AG08395 (cell line): ENCODE results near the gene EVI5.
"Not testable (repeated sequence)": the region's sequence is repeated elsewhere in the genome, so short reads cannot be mapped to it uniquely, and the experiment has no call there.

ENCODE experiments used
- DNase-seq: peaks from one replicate; pipeline ENCODE4 v3.0.0; 2012; ENCODE audit warnings: mixed read lengths, low spot score

Gene EVI5

GRCh38 chr1:92747735-92748134 is 37.2 kb downstream of the EVI5 start:
- DNase-seq = peak; percentile 34

- DNase-seq = not testable (repeated sequence)
Observed at GRCh38 chr1:92746255-92746654, 38.7 kb downstream of the EVI5 start.

GRCh38 chr1:92743221-92743620 is 41.7 kb downstream of the EVI5 start:
- DNase-seq = no peak

DNA sequence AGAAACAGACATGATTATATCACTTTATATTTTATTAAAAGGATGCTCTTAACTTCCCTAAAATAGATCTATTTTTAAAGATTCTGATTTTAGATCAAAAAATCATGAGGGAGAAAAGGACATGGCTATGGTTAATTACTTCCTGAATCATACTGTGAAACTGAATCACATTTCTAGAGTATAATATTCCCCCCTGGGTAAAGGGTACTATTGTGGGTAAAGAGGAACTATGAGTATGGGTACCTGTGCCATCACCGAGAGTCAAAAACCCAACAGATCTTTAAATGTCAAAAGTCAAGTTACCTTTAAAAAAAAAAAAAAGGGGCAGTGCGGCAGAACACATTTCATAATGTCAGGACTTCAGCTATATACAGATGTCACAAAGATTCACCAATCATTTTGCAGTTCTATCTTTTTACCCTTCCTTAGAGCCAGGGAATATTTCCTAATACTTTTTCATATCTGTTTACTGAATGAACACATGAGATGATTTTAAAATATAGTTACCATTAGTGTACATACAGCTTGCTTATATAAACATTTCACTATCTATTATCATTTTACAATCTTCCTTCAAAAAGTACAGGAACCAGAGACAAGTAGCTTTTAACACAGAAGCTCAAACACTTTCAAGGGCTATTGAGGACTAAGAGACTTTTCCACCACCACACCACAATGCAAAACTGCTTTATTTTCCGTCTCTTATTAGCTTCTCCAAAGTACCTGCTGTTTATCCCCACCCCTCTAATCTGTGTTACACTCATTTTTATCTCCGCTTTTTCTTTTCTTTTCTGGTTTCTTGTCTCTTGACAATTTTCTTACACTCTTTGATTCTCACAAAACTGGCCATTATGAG is 45.0 kb downstream of the EVI5 start:
- no peak for DNase-seq

DNA sequence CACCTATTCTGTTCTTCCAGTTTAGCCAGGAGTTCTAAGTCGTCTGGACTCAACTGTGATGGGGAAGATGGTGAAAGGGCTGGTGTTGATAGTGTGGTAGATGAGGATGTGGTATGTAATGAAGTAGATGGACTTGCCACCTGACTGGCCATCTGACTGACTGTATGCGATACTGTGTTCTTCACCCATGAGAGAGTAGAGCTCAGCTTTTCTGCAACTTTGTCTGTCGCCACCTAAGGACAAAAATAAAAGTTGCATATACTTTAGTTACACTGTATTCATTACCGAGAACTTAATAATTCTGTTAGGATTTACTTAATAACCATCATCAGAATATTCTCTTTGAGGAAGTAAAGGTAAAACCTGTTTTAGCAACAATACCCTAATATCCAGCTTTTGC is 48.5 kb downstream of the EVI5 start:
- no peak for DNase-seq

- no peak for DNase-seq
Observed at GRCh38 chr1:92730476-92730875, 54.4 kb downstream of the EVI5 start.

GRCh38 chr1:92728697-92729096 is 56.2 kb downstream of the EVI5 start:
- no peak for DNase-seq

DNA sequence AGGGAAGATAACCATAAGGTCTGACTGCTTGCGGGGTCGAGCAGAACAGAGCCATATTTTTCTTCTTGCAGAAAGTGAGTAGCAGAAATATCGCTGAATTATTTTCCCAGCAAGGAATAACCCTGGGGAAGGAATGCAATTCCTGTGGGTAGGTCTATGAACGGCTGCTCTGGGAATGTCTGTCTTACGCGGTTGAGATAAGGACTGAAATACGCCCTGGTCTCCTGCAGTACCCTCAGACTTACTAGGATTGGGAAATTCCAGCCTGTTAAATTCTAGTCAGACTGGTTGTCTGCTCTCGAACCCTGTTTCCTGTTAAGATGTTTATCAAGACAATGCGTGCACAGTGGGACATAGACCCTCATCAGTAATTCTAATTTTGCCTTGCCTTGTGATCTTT is 61.2 kb downstream of the EVI5 start:
- not testable (repeated sequence) for DNase-seq

- DNase-seq = no peak
Observed at GRCh38 chr1:92721886-92722285, 63.0 kb downstream of the EVI5 start.

GRCh38 chr1:92721157-92721556 is 63.8 kb downstream of the EVI5 start:
- DNase-seq = not testable (repeated sequence)

- DNase-seq = not testable (repeated sequence)
Observed at GRCh38 chr1:92715476-92715951, 69.4 kb downstream of the EVI5 start.

- no peak for DNase-seq
Observed at GRCh38 chr1:92713939-92714338, 71.0 kb downstream of the EVI5 start.

DNA sequence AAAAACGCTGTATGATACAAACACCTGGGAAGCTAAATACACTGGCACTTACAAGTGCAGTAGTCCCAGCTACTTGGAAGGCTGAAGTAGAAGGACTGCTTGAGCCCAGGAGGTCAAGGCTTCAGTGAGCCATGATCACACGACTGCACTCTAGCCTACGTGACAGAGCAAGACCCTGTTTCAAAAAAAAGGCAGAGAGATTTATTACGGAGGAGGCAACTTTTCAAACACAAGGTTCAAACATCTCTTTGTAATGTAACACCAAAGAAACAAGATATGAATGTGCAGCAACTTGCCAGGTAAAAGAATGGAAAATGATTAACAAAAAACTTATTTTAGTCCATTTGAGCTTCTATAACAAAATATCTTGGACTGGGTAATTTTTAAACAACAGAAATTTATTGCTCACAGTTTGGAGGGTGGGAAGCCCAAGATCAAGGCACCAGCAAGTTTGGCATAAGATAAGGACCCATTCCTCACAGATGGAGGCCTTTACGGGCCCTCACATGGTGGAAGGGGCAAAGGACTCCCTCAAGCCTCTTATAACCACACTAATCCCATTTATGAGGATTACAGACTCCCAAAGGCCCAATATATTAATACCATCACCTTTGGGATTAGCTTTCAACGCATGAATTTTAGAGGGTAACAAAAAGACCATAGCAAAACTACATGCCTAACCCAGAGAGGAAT is 73.3 kb downstream of the EVI5 start:
- no peak for DNase-seq

- DNase-seq = peak; percentile 28
Observed at GRCh38 chr1:92709738-92710137, 75.2 kb downstream of the EVI5 start.

- DNase-seq = no peak
Observed at GRCh38 chr1:92708368-92708950, 76.4 kb downstream of the EVI5 start.

- no peak for DNase-seq
Observed at GRCh38 chr1:92707709-92708108, 77.2 kb downstream of the EVI5 start.

DNA sequence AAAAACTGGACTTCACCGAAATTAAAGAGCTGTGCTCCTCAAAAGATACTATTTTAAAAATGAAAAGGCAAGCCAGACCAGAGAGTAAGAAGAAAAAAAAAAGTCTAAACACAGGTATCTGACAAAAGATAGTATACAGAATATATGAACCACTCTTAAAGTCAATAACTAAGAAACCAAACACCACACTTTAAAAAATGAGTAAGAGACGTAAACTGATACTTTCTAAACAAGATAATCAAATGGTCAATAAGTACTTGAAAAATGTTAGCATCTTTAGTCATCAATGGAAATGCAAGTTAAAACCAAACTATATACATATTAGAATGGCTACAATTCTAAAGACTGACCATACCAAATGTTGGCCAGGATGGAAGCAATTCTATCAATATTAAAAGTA is 77.6 kb downstream of the EVI5 start:
- no peak for DNase-seq

DNA sequence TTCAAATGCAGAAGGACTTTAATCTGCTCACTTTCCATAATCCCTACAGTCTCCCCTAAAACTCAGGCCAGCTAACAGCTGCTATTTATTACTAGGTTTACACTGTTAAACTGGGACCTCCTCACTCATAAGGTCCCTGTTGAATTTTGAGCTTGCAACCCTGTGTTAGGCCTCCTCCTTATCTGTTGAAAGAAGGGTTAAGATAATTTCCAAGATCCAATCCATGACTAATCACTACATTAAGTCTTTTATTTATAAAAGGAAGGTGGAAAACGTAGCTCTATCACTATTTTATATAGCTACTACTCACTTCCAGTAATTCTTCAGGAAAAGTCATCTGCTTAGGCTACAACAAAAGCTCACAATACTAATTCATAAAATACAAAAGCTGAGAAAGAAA is 79.5 kb downstream of the EVI5 start:
- no peak for DNase-seq

DNA sequence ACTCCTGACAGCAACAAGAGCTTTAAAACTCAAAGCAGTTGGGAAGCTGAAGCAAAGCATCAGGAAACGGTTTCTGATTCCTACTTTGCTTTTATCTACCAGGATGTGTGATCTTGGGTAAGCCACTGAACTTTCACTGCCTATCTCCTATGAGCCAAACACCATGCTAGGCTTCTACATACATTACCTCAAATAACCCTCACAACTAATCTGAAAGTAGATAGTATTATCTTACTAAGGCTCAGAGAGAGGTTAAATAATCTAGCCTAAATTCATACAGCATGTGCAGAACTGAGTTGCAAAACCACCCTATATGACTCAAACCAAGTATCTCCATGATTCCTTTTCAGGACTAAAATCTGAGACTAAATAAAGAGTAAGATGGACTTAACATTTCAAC is 83.8 kb downstream of the EVI5 start:
- DNase-seq = no peak

GRCh38 chr1:92698932-92699331 is 86.0 kb downstream of the EVI5 start:
- DNase-seq = no peak

GRCh38 chr1:92695104-92695503 is 89.8 kb downstream of the EVI5 start:
- DNase-seq = no peak

DNA sequence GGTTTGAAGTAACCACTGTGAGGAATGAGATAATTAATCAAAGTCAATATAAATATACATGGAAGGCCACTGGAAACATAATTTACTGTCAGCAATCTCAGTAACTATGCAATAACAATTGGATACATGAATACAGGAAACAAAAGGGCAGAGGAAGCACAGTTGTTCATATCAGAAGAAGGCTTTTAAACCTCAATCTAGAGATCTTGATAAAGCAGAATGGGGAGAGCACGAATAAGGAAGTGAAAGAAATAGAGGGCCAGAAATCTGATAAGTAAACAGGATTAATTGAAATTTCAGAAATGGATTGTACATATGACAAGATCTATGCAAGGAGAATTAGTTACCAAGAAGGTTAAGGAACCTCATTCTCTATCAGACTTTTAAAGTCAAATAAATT is 93.0 kb downstream of the EVI5 start:
- no peak for DNase-seq
